ENCODE measurements around the gene CARD9. TPM values are rescaled to one million over a fixed set of nuclear protein-coding genes. Genes with fewer than 3 reads are reported as not detected.
"Not testable (repeated sequence)": the region's sequence is repeated elsewhere in the genome, so short reads cannot be mapped to it uniquely, and the experiment has no call there.

Gene CARD9
- total RNA-seq, 4 donors from 2014 or later: 2.3 to 7.4 (median 3.3) TPM

- no peaks in the 10 kb centered on the region for H3K9me3 ChIP-seq
- H3K4me1 ChIP-seq: peaks cover 8% of the 10 kb centered on the region
- 60% methylated on average over 5 of the region's 13 CpGs for WGBS
- DNase-seq (ENCODE audit: low spot score in 2 of 2): no peak
- no peak overlapping the region for H3K27ac ChIP-seq
- TF ChIP-seq POLR2AphosphoS5 (IDR thresholded peaks at IDR 0.05): no peak
- TF ChIP-seq POLR2A (IDR thresholded peaks at IDR 0.05): no peak
- TF ChIP-seq EP300 (IDR thresholded peaks at IDR 0.05): no peak
- no peaks in the 10 kb centered on the region for H3K27me3 ChIP-seq
- peaks cover 22% of the 10 kb centered on the region for H3K36me3 ChIP-seq
- no peak overlapping the region for H3K4me3 ChIP-seq
Observed at GRCh38 chr9:136353757-136354488, 19.5 kb downstream of the CARD9 start.

- peaks cover 20% of the 10 kb centered on the region for H3K36me3 ChIP-seq
Observed at GRCh38 chr9:136353088-136353487, 20.4 kb downstream of the CARD9 start.

GRCh38 chr9:136352682-136353081, 20.8 kb downstream of the CARD9 start:
- H3K4me3 ChIP-seq: no peak overlapping the region
- 77% methylated on average over 12 of the region's 16 CpGs for WGBS
- no peaks in the 10 kb centered on the region for H3K9me3 ChIP-seq
- no peak overlapping the region for H3K27ac ChIP-seq
- DNase-seq (ENCODE audit: low spot score in 2 of 2): no peak
- H3K4me1 ChIP-seq: peaks cover 8% of the 10 kb centered on the region
- TF ChIP-seq POLR2A (IDR thresholded peaks at IDR 0.05): no peak
- no peak for TF ChIP-seq EP300 (IDR thresholded peaks at IDR 0.05)
- TF ChIP-seq POLR2AphosphoS5 (IDR thresholded peaks at IDR 0.05): no peak
- TF ChIP-seq CTCF (IDR thresholded peaks at IDR 0.05): no peak
- H3K36me3 ChIP-seq: peaks cover 16% of the 10 kb centered on the region
- no peaks in the 10 kb centered on the region for H3K27me3 ChIP-seq

More at GRCh38 chr9:136353088-136353487, 20.4 kb downstream of the CARD9 start:
- Histone ChIP-seq H3K4me1 (peaks cover 8% of the 10 kb centered on the region), H3K27ac (no peak overlapping the region), H3K27me3 (no peaks in the 10 kb centered on the region), H3K4me3 (no peak overlapping the region), H3K9me3 (no peaks in the 10 kb centered on the region)
- 75% methylated on average over 3 of the region's 11 CpGs for WGBS
- DNase-seq (ENCODE audit: low spot score in 2 of 2): no peak
- no peak for TF ChIP-seq CTCF (IDR thresholded peaks at IDR 0.05)
- no peak for TF ChIP-seq POLR2AphosphoS5 (IDR thresholded peaks at IDR 0.05)
- TF ChIP-seq EP300 (IDR thresholded peaks at IDR 0.05): no peak
- TF ChIP-seq POLR2A (IDR thresholded peaks at IDR 0.05): no peak

- 85% methylated on average over 5 of the region's 24 CpGs for WGBS
- H3K4me3 ChIP-seq: not testable (repeated sequence)
Observed at GRCh38 chr9:136351868-136352267, 21.6 kb downstream of the CARD9 start.

GRCh38 chr9:136351252-136351800, 22.1 kb downstream of the CARD9 start:
- WGBS: 100% methylated on average over 2 of the region's 11 CpGs
- no peak overlapping the region for H3K4me3 ChIP-seq

More at GRCh38 chr9:136351868-136352267, 21.6 kb downstream of the CARD9 start:
- H3K36me3 ChIP-seq; H3K9me3 ChIP-seq; H3K27ac ChIP-seq; DNase-seq (ENCODE audit: low spot score in 2 of 2); H3K4me1 ChIP-seq; H3K27me3 ChIP-seq: not testable (repeated sequence)

More at GRCh38 chr9:136351252-136351800, 22.1 kb downstream of the CARD9 start:
- DNase-seq (ENCODE audit: low spot score in 2 of 2): no peak
- Histone ChIP-seq H3K9me3 (no peaks in the 10 kb centered on the region), H3K27me3 (no peaks in the 10 kb centered on the region), H3K27ac (no peak overlapping the region), H3K4me1 (peaks cover 13% of the 10 kb centered on the region), H3K36me3 (peaks cover 7% of the 10 kb centered on the region)
- TF ChIP-seq CTCF (IDR thresholded peaks at IDR 0.05) (no peak), EP300 (IDR thresholded peaks at IDR 0.05) (no peak), POLR2A (IDR thresholded peaks at IDR 0.05) (no peak), POLR2AphosphoS5 (IDR thresholded peaks at IDR 0.05) (no peak)

All from suprapubic skin (tissue), 4 donors.